Measurements from ENCODE around the gene GSTCD.

DNA sequence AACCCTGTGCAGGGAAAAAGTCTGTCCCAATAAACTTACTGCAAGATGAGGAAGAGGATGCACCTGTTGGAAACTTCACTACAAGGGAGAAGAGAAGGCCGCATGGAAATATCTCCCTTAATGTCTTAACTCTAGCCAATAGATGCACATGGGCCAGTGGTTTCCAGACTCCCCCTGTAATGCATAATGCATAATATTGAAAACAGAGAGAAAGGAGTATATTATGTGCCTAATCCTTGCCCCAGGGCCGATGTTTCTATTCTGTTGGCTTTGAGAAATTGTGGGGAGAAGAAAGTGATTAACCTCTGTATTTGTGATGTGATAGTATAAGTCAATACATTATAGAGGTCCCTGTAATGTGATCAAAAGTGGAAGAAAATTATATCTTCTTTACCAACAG, 37.3 kb upstream of the GSTCD start:
- TF ChIP-seq, protein P1, sequence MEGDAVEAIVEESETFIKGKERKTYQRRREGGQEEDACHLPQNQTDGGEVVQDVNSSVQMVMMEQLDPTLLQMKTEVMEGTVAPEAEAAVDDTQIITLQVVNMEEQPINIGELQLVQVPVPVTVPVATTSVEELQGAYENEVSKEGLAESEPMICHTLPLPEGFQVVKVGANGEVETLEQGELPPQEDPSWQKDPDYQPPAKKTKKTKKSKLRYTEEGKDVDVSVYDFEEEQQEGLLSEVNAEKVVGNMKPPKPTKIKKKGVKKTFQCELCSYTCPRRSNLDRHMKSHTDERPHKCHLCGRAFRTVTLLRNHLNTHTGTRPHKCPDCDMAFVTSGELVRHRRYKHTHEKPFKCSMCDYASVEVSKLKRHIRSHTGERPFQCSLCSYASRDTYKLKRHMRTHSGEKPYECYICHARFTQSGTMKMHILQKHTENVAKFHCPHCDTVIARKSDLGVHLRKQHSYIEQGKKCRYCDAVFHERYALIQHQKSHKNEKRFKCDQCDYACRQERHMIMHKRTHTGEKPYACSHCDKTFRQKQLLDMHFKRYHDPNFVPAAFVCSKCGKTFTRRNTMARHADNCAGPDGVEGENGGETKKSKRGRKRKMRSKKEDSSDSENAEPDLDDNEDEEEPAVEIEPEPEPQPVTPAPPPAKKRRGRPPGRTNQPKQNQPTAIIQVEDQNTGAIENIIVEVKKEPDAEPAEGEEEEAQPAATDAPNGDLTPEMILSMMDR (IDR thresholded peaks at IDR 0.05; ENCODE audit: poor library complexity) = no peak
- TF ChIP-seq EZH2phosphoT487 (IDR thresholded peaks at IDR 0.05; ENCODE audit: low read depth, severe bottlenecking, unreplicated experiment) (no peak), EZH2 (IDR thresholded peaks at IDR 0.05; ENCODE audit: borderline replicate concordance) (no peak)

Measured in hepatocyte (in vitro differentiated cells).